HuH-7.5 (cell line): ENCODE results near the gene PGP.

Experiments
- DNase-seq: peaks from one replicate; pipeline ENCODE4 v3.0.0; 2011; ENCODE audit warnings: low spot score

The PGP gene

DNA sequence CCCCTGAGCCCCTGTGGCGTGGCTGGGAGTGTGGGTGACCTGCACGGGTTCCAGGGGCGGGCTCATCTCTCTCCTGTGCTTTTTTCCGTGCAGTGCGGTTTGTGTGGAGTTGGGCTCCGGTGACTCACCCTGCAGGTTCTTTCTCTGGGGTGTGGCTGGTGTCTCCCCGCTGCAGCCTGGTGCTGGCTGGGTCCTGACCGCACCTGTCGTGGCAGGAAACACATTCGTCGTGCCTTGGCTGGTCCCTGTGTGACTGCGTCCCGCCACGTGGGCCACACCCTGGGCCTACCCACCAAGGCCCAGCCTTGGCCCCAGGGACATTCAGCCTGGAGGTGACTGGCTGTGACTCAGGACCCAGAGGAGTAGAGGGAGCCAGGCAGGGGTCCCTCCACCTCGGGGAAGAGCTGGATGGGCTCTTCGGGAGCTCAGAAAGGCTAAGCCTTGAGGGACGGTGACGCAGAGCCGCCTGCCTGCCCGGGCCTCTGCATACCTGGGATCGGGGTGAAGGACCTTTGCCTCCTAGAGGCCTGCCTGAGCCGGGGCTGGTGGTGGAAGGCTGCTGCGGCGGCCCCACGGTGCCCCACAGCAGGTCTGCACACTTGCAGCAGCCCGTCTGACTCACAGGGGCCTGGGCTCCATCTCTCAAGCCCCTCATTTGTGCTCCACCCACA lies 51.3 kb downstream of the PGP start:
- DNase-seq, result no peak

DNA sequence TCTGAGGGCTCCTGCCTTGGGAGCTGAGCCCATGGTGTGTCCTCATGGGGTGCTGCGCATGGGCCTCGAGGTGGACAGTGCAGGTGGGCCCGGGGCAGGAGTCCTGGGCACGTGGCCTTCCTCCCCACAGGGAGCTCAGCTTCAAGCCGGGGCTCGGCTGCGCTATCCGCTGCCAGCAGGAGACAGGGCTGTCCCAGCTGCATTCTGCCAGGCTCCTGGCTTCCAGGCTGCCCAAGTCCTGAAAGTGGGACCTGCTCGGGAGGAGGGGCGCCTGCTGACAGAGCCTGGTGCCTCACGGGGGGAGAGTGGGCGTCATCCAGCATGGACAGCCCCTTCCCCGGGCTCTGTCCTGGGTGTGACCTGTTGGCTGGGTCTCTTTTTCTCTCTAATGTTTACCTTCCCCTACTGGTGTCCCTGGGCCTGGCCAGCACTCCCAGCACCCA lies 51.9 kb downstream of the PGP start:
- DNase-seq, result no peak

DNA sequence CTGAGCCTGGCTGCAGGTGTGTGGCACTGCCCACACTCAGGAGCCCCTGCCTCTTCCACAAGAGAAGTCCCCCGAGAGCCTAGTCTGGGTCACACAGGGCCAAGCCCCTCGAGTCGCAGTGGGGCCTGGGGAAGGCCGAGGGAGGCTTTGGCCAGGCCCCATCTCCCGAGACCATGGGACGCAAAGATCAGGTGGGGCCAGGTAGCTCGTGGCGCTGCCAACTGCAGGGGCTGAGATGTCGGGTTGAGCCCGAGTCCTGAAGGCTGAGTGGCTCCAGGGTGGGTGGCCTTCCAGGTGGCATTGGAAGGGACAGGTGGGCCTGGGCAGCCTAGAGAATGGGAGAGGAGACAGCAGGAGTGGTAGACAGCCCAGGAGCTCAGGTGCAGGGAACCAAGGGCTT lies 52.7 kb downstream of the PGP start:
- DNase-seq, result no peak
